GM23338 (cell line): ENCODE measurements around the gene STMN3. TPM values are rescaled to one million over a fixed set of nuclear protein-coding genes. Genes with fewer than 3 reads are reported as not detected.

Source experiments
- ATAC-seq: fragments of 200-7000 bp; cut with Tn5 transposase; 3 replicates; pipeline ENCODE4 v1.9.1; 2020
- DNase-seq: peaks from one replicate; pipeline ENCODE4 v3.0.0-alpha.2; 2015; ENCODE audit warnings: low spot score
- H2AFZ ChIP-seq: fragments of 200-600 bp; sonication (generic); 2 replicates; pipeline ENCODE4 v1.8.0; 2016; ENCODE audit warnings: antibody characterized with exemption, mild to moderate bottlenecking, moderate library complexity
- H3F3A ChIP-seq: fragments of 200-600 bp; sonication (generic); replicated peaks from 2 replicates; pipeline ENCODE4 v1.8.0; 2017; ENCODE audit warnings: antibody characterized with exemption, mixed run types, low read depth
- H3K27ac ChIP-seq: fragments of 200-600 bp; sonication (generic); 2 replicates; pipeline ENCODE4 v1.6.1; 2016; ENCODE audit warnings: low read depth
- H3K27me3 ChIP-seq: fragments of 200-600 bp; sonication (generic); 2 replicates; pipeline ENCODE4 v1.8.0; 2016; ENCODE audit warnings: mild to moderate bottlenecking, mixed run types, moderate library complexity; ENCODE audit not compliant: insufficient read depth
- H3K36me3 ChIP-seq: fragments of 200-600 bp; sonication (generic); 2 replicates; pipeline ENCODE4 v1.8.0; 2016; ENCODE audit warnings: mild to moderate bottlenecking; ENCODE audit not compliant: insufficient read depth
- H3K4me1 ChIP-seq: fragments of 200-600 bp; sonication (generic); 2 replicates; pipeline ENCODE4 v1.8.0; 2016; ENCODE audit warnings: mild to moderate bottlenecking, moderate library complexity; ENCODE audit not compliant: insufficient read depth
- H3K4me2 ChIP-seq: fragments of 200-600 bp; sonication (generic); 2 replicates; pipeline ENCODE4 v1.7.1; 2017; ENCODE audit warnings: mixed run types
- H3K4me3 ChIP-seq: fragments of 200-600 bp; sonication (generic); 2 replicates; pipeline ENCODE4 v1.6.1; 2016; ENCODE audit warnings: mixed run types
- H3K79me2 ChIP-seq: fragments of 200-600 bp; sonication (generic); replicated peaks from 2 replicates; pipeline ENCODE4 v1.8.0; 2017; ENCODE audit warnings: mild to moderate bottlenecking; ENCODE audit not compliant: insufficient read depth
- H3K9me2 ChIP-seq: fragments of 200-600 bp; sonication (generic); 2 replicates; pipeline ENCODE4 v1.8.0; 2017; ENCODE audit not compliant: insufficient read depth
- H4K20me1 ChIP-seq: fragments of 200-600 bp; sonication (generic); replicated peaks from 2 replicates; pipeline ENCODE4 v1.8.0; 2017; ENCODE audit warnings: mild to moderate bottlenecking; ENCODE audit not compliant: insufficient read depth
- H3K27ac Mint-ChIP-seq: 2 replicates; pipeline ENCODE4 v1.8.0; 2020; ENCODE audit warnings: inconsistent platforms, mild to moderate bottlenecking, moderate library complexity, mixed read lengths
- H3K27me3 Mint-ChIP-seq: 3 replicates; pipeline ENCODE4 v1.8.0; 2022; ENCODE audit warnings: low read depth, mild to moderate bottlenecking, moderate library complexity, mixed read lengths, inconsistent platforms; ENCODE audit not compliant: insufficient read depth, poor library complexity
- H3K36me3 Mint-ChIP-seq: 3 replicates; pipeline ENCODE4 v1.8.0; 2021; ENCODE audit warnings: low read depth, mild to moderate bottlenecking, inconsistent platforms, moderate library complexity, mixed read lengths
- H3K4me1 Mint-ChIP-seq: 3 replicates; pipeline ENCODE4 v1.8.0; 2020; ENCODE audit warnings: mild to moderate bottlenecking, inconsistent platforms, mixed read lengths
- H3K4me3 Mint-ChIP-seq: 3 replicates; pipeline ENCODE4 v1.8.0; 2021; ENCODE audit warnings: moderate library complexity, mild to moderate bottlenecking, inconsistent platforms, mixed read lengths
- H3K9me3 Mint-ChIP-seq: 3 replicates; pipeline ENCODE4 v1.8.0; 2020; ENCODE audit warnings: moderate library complexity, mild to moderate bottlenecking, inconsistent platforms, mixed read lengths
- CTCF ChIP-seq, 2 experiments: fragments of 200-600 bp in 1 of 2; sonication (generic) in 1 of 2; conservative IDR thresholded peaks; 2 replicates each; pipeline versions ENCODE4 v1.5.1 to v1.6.1; 2016 to 2017; ENCODE audit warnings: antibody characterized with exemption in 2 of 2, low read depth in 2 of 2, mild to moderate bottlenecking in 2 of 2, moderate library complexity in 1 of 2
- EZH2 ChIP-seq: fragments of 200-600 bp; sonication (generic); IDR thresholded peaks from one replicate; pipeline ENCODE4 v1.8.0; 2017; ENCODE audit warnings: antibody characterized with exemption, mild to moderate bottlenecking, low read depth; ENCODE audit not compliant: unreplicated experiment
- EZH2phosphoT487 ChIP-seq: fragments of 200-600 bp; sonication (generic); IDR thresholded peaks from one replicate; pipeline ENCODE4 v1.8.1; 2018; ENCODE audit warnings: antibody characterized with exemption; ENCODE audit not compliant: unreplicated experiment
- JUNB ChIP-seq: IDR thresholded peaks from one replicate; pipeline ENCODE4 v1.6.1; 2016; ENCODE audit warnings: antibody characterized with exemption; ENCODE audit not compliant: unreplicated experiment
- NANOG ChIP-seq: IDR thresholded peaks from 2 replicates; pipeline ENCODE4 v1.6.1; 2016; ENCODE audit warnings: antibody characterized with exemption, borderline replicate concordance
- POLR2AphosphoS5 ChIP-seq: IDR thresholded peaks from 2 replicates; pipeline ENCODE4 v1.6.1; 2016; ENCODE audit warnings: antibody characterized with exemption, low read depth
- REST ChIP-seq: IDR thresholded peaks from one replicate; pipeline ENCODE4 v1.6.1; 2018; ENCODE audit warnings: antibody characterized with exemption; ENCODE audit not compliant: unreplicated experiment
- ZNF331 ChIP-seq: fragments of 250-450 bp; sonication (Bioruptor Pico); IDR thresholded peaks from 2 replicates; pipeline ENCODE4 v1.5.0; 2020; ENCODE audit warnings: low read depth, mild to moderate bottlenecking, moderate library complexity
- ZNF462 ChIP-seq: fragments of 250-450 bp; sonication (Bioruptor Pico); IDR thresholded peaks from 2 replicates; pipeline ENCODE4 v1.5.0; 2020; ENCODE audit warnings: mild to moderate bottlenecking, moderate library complexity
- polyA plus RNA-seq: library from polyadenylated mRNA; unstranded; fragments of >200 nt; fragmentation: Nextera tagmentation; extraction: Ambion mirVana; gene quantifications from 2 replicates; pipeline ENCODE4 v1.2.1, GENCODE V29; 2016
- total RNA-seq: library from RNA; depleted of rRNA; stranded (reverse); fragments of >200 nt; shearing (Covaris generic); gene quantifications from 2 replicates; pipeline ENCODE4 v1.2.3, GENCODE V29; 2014
- TF ChIP-seq, protein P1 (sequence below): IDR thresholded peaks from 2 replicates; pipeline ENCODE4 v1.6.1; 2016; ENCODE audit warnings: antibody characterized with exemption

The STMN3 gene
- total and polyA plus RNA-seq, 2 experiments from 2014 or later: 28.6 to 61.3 TPM

DNA sequence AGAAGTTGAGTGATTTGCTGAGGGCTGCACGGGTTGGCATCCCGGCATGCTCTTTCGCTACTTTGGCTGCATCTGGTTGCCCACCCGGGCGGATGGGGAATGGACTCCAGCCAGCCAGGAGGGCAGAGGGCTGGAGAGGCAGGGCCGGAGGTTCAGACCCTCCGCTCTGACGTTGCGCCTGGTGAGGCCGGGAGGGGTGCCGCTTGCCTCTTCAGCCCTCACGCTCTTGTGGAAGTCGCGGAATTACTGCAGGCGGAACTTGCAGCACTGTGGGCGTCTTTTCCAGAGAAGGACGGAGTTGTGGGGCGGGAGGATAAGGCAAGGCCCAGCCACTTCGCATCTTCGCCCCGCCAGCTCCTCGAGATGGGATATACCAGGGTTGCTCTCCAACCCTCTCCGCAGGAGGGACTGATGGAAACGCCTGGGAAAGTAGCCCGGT lies 5.5 kb upstream of the STMN3 start:
- Histone ChIP-seq H3K4me1 (peaks cover 16% of the 10 kb centered on the region), H3K4me3 (peak overlapping the region; percentile 99), H3K79me2 (peaks cover 8% of the 10 kb centered on the region), H3F3A (peaks cover 4% of the 10 kb centered on the region; the same call in 1 of the 2 replicates), H3K36me3 (no peaks in the 10 kb centered on the region), H3K4me2 (peak overlapping the region; percentile 95), H3K9me2 (no peaks in the 10 kb centered on the region), H3K27me3 (no peaks in the 10 kb centered on the region), H4K20me1 (no peaks in the 10 kb centered on the region; the same call in 1 of the 2 replicates), H3K27ac (no peak overlapping the region), H2AFZ (peak overlapping the region; percentile 99; the same call in 1 of the 2 replicates)
- no peaks in the 10 kb centered on the region for H3K9me3 Mint-ChIP-seq
- H3K36me3 Mint-ChIP-seq: peaks cover 27% of the 10 kb centered on the region
- ATAC-seq (peak; percentile 23), DNase-seq (no peak)
- H3K27ac Mint-ChIP-seq: peak overlapping the region; percentile 98
- H3K27me3 Mint-ChIP-seq: peaks cover 10% of the 10 kb centered on the region
- peaks cover 31% of the 10 kb centered on the region for H3K4me1 Mint-ChIP-seq
- TF ChIP-seq ZNF462 (CRISPR knock-in tag) (no peak), CTCF (conservative IDR thresholded peaks at IDR 0.05; ENCODE audit: low read depth in 2 of 2) (no peak), POLR2AphosphoS5 (no peak), EZH2 (no peak), REST (no peak), EZH2phosphoT487 (no peak), ZNF331 (no peak), NANOG (no peak), JUNB (no peak)
- TF ChIP-seq, protein P1, sequence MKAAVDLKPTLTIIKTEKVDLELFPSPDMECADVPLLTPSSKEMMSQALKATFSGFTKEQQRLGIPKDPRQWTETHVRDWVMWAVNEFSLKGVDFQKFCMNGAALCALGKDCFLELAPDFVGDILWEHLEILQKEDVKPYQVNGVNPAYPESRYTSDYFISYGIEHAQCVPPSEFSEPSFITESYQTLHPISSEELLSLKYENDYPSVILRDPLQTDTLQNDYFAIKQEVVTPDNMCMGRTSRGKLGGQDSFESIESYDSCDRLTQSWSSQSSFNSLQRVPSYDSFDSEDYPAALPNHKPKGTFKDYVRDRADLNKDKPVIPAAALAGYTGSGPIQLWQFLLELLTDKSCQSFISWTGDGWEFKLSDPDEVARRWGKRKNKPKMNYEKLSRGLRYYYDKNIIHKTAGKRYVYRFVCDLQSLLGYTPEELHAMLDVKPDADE: no peak
- peak overlapping the region; percentile 99 for H3K4me3 Mint-ChIP-seq
